ENCODE results near the gene VIL1. TPM values are rescaled to one million over a fixed set of nuclear protein-coding genes. Genes with fewer than 3 reads are reported as not detected.

The VIL1 gene
- not detected for total RNA-seq

DNA sequence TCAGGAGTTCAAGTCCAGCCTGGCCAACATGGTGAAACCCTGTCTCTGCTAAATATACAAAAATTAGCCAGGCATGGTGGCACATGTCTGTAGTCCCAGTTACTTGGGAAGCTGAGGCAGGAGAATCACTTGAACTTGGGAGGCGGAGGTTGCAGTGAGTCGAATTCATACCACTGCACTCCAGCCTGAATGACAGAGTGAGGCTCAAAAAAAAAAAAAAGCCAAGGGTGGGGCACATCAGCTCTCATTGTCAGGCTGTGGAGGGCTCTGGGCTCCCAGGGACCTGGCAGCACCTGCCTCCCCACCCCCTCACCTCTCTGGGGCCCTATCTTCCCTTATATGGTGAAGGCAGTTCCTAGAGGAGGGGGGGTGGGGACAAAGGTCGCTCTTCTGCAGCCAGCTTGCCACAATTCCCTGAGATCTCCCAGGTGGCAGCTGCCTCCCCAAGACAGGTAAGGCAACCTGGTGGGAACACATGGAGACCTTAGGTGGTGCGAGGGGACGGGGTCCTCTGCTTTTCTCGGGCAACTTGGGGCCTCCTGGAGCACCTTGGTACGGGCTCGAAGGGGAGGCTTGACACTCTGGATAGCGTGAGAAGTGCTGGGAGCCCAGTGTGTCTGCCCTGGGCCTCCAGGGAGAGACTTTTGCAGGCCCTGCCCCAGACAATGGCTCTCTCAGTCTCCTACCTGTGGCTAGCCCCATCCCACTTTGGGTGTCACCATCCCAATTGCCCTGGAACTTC, at the start of gene VIL1:
VIL1 (plus strand) TSS at position 407 of the 742 bp plus-strand sequence. CDS start 4,656 bp downstream, outside the sequence.
- CTCF ChIA-PET: no interaction called here
- POLR2A ChIA-PET: no interaction called here

DNA sequence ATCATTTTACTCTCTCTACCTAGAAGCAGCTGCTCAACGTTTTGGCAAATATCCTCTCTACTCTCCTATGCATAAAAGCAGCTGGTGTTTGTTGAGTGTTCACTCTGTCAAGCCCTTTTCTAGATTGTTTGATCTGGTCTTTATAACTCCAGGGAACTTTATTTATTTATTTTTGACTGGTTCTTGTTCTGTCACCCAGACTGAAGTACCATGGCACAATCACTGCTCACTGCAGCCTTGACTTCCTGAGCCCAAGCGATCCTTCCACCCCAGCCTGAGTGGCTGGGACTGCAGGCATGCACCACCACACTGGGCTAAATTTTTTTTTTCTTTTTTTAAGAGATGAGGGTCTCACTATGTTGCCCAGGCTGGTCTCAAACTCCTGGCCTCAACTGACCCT, 49.6 kb upstream of the VIL1 start:
- POLR2A ChIA-PET: no interaction called here
- CTCF ChIA-PET: interaction anchor here (1.6 kb wide), 1 partner anchor 67 kb away, joined by 5 read pairs; no protein-coding TSS in a partner anchor

DNA sequence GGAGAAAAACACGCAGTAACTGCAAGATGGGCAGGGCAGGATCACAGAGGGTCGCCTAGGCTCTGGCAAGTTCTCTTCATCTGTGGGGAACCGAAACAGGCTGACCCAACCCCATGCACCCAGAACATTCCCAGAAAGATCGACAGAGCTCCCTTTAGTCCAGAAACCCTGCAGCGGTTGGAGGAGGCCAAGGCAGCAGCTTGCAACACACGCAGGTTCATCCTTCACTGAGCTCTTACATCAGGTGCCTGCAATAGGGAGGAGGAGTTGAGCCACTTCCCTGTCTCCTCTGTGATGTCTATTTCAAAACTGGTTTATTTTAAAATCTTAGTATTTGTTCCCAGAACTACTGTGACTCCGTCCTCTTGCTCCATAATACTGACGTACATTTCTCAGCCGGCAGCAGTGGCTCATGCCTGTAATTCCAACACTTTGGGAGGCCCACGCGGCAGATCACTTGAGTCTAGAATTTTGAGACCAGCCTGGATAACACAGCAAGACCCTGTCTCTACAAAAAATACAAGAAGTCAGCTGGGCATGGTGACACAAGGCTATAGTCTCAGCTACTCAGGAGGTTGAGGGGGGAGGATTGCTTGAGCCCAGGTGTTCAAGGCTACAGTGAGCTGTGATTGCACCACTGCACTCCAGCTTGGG, 48.4 kb upstream of the VIL1 start:
- POLR2A ChIA-PET: no interaction called here
- CTCF ChIA-PET: no interaction called here

DNA sequence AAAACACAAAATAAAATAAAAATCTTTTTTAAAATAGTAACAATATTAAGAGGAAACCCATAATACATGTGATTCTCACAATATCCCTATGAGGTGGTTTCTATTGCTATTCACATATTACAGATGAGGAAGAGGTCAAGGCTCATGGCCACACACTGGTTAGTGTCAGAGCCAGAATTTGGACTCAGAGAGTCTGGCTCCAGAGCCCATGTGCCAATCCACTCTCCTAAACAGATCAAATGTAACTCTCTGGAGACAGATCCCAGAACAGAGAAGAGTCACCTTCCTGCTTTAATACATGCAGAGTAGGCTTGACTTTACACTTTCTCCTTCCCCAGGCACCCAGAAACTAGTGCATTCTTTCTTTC, 47.0 kb upstream of the VIL1 start:
- CTCF ChIA-PET: no interaction called here
- POLR2A ChIA-PET: no interaction called here

GRCh38 chr2:218374795-218375194, 44.1 kb upstream of the VIL1 start:
- ChIA-PET CTCF (interaction anchor here (0.6 kb wide), 1 partner anchor 81 kb away, joined by 4 read pairs; no protein-coding TSS in a partner anchor), POLR2A (no interaction called here)

DNA sequence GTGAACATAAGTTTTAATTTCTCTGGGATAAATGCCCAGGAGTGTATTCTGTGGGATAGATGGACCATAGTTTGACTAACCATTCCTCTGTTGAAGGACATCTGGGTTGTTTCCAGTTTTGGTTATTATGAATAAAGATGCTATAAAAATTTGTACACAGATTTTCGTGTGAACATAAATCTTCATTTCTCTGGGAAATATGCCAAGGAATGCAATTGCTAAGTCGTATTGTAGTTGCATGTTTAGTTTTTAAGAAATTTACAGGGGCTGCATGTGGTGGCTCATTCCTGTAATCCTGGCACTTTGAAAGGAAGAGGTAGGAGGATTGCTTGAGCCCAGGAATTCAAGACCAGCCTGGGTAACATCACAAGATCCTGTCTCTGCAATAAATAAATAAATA, 43.7 kb upstream of the VIL1 start:
- ChIA-PET CTCF (no interaction called here), POLR2A (no interaction called here)

- ChIA-PET CTCF (no interaction called here), POLR2A (no interaction called here)
These were observed 40.9 kb upstream of the VIL1 start for GRCh38 chr2:218378053-218378452.

GRCh38 chr2:218381916-218382366, 37.0 kb upstream of the VIL1 start, which contains the start of gene SLC11A1:
SLC11A1 (plus strand) TSS chr2:218382273; CDS start chr2:218382369, 96 bp downstream.
- CTCF ChIA-PET: no interaction called here
- POLR2A ChIA-PET: no interaction called here

DNA sequence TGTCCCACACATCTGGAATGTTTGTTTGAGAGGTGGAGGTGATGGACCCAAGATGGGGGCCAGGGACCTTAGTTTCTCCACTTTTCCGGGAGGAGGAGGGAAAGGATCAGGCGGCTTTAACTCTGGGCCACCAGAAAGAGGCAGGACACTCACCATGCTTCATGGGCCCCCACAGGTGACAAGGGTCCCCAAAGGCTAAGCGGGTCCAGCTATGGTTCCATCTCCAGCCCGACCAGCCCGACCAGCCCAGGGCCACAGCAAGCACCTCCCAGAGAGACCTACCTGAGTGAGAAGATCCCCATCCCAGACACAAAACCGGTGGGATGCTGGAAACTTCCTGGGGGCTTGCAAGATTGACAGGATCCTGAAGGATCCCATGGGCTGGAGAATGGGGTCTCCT, 36.1 kb upstream of the VIL1 start:
- CTCF ChIA-PET: no interaction called here
- POLR2A ChIA-PET: no interaction called here

DNA sequence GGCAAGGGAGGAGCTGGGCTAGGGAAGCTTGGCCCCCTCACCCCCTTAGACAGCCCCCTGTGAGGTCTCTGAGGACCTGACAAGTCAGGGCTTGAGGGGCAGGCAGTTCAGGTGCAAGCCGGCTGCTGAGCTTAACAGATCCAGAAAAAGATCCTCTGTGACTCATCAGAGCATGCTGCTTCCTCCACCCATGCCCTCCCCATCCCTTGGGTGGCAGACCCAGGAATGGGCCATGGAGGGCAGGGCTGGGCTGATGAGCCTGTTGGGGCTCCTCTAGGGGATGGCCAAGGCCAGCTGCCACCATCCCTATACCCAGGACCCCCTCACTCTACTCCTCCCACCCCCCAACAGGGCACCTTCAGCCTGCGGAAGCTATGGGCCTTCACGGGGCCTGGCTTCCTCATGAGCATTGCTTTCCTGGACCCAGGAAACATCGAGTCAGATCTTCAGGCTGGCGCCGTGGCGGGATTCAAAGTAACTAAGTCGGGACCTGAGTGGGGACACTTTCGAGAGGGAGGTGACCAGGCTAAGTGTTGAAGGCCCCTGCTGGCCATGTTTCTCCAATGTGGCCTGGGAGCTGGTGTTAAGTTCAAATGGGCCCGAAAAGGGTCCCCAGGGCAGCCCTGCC, 34.9 kb upstream of the VIL1 start:
- POLR2A ChIA-PET: no interaction called here
- CTCF ChIA-PET: interaction anchor here (1.1 to 1.3 kb wide), 2 partner anchors 26 to 139 kb away, joined by 3 to 4 read pairs; no protein-coding TSS in a partner anchor

DNA sequence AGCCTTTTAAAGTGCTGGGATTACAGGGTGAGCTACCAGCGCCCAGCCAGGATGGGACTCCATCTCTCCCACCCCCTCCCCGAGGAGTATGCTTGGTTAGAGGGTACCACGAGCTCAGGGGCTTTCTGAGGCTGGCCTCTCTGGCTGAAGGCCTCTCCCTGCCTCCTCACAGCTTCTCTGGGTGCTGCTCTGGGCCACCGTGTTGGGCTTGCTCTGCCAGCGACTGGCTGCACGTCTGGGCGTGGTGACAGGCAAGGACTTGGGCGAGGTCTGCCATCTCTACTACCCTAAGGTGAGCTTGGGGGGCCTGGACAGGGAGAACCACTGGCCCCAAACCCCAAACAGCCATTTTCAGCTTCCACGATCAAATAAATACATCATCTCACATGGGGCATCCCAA, 33.9 kb upstream of the VIL1 start:
- CTCF ChIA-PET: no interaction called here
- POLR2A ChIA-PET: no interaction called here

DNA sequence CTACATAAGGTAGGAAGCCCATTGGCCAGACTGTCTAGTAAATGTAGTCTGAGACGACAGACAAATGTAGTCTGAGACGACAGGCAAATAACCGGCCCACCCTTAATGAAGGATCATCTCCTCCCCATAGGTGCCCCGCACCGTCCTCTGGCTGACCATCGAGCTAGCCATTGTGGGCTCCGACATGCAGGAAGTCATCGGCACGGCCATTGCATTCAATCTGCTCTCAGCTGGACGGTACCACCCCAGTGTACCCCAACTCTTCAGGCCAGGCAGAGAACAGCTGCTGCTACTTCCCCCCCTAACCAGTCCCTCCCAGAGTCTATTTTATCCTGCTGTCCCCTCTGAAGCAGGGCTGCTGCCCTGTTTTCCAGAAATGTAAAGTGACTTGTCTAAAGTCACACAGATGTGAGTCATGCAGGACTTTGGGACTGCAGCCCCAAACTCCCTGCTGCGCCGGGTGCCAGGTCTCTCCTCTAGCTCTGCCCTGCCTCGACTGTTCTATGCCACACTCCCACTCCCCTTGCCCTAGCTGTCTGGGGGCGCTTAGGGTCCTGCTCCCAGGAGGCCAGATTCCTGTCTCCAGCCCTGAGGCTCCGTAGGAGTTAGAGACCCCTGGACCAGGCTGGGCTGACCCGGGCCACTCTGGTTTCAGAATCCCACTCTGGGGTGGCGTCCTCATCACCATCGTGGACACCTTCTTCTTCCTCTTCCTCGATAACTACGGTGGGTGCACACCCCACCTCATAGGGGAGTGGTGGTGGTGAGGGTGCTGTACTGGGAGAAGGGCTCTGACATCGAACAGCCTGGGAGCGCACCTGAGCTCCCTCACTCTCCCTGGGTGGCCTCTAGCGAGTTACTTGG, 32.2 kb upstream of the VIL1 start:
- POLR2A ChIA-PET: no interaction called here

DNA sequence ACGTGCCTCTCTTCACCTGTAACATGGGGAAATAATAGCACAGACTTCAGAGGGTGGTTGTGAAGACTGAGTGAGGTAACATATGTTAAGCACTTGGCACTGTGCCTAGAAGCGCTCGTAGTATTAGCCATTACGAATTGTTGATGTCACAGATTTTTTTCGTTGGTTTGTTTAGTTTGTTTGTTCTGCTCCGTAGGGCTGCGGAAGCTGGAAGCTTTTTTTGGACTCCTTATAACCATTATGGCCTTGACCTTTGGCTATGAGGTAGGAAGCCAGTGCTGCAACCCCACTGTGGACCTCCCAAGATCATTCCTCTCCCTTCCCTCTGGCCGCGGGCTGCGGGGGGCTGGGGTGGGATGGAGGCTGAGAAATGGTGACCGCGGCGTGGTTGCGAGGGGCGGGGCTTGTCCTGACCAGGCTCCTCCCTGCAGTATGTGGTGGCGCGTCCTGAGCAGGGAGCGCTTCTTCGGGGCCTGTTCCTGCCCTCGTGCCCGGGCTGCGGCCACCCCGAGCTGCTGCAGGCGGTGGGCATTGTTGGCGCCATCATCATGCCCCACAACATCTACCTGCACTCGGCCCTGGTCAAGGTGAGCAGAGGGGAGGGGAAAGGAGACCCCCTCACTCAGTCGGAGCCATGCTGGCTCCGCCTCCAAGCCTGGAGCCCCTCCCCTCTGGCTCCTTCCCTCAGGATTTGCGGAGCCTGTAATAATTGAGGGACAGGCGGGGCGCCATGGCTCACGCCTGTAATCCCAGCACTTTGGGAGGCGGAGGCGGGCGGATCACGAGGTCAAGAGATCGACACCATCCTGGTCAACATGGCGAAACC, 31.3 kb upstream of the VIL1 start:
- POLR2A ChIA-PET: no interaction called here
- CTCF ChIA-PET: interaction anchor here (0.5 to 0.6 kb wide), 2 partner anchors 28 to 170 kb away, joined by 3 to 6 read pairs; no protein-coding TSS in a partner anchor

More for the DNA sequence above, 32.2 kb upstream of the VIL1 start:
- CTCF ChIA-PET: interaction anchor here (0.5 to 0.8 kb wide), 3 partner anchors 10 to 171 kb away, joined by 3 to 6 read pairs (median 3); no protein-coding TSS in a partner anchor

DNA sequence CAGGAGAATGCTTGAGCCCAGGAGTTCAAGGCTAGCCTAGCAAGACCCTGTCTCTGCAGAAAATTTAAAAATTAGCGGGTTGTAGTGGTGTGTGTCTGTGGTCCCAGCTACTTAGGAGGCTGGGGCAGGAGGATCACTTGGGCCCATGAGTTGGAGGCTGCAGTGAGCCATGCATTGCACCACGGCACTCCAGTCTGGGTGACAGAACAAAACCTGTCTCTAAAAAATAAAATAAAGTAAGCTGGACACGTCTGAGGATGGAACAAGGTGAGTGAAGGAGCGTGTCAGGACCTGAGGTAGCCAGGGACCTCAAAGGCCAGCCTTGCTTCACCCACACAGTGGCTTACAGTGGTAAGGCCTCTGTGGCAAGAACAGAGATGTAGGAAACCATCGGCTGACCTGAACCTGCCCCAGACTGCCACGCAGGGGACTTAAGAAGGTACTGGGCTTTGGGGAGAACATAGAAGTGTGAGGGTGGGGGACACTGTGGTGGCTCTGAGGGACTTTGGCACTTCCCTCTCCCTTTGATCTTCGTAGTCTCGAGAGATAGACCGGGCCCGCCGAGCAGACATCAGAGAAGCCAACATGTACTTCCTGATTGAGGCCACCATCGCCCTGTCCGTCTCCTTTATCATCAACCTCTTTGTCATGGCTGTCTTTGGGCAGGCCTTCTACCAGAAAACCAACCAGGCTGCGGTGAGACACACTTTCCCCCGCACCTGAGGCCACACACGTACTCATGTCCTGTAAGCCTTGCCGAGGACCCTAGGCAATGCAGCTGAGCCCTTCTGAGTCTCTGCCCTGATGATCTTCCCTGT, 29.4 kb upstream of the VIL1 start:
- CTCF ChIA-PET: no interaction called here
- POLR2A ChIA-PET: no interaction called here

GRCh38 chr2:218391202-218391601, 27.7 kb upstream of the VIL1 start:
- ChIA-PET CTCF (interaction anchor here (1.3 kb wide), 1 partner anchor 89 kb away, joined by 4 read pairs; no protein-coding TSS in a partner anchor), POLR2A (no interaction called here)

DNA sequence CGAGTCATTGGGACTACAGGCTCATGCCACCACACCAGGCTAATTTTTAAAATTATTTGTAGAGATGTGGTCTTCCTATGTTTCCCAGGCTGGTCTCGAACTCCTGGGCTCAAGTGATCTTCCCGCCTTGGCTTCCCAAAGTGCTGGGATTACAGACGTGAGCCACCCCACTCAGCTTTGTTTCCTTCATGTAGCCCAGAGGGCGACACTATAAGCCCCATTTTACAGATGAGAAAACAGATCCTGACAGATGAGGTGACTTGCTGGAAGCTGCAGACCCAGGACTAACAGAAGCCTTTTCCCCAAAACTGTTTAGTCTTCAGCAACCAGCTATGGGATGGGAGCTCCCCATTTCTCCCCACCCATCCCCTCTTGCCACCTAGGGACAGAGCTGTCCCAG, 26.5 kb upstream of the VIL1 start:
- ChIA-PET POLR2A (no interaction called here), CTCF (interaction anchor here (1.3 kb wide), 1 partner anchor 90 kb away, joined by 4 read pairs; no protein-coding TSS in a partner anchor)

- ChIA-PET POLR2A (no interaction called here), CTCF (interaction anchor here (1.0 kb wide), 1 partner anchor 123 kb away, joined by 4 read pairs; the partner anchor contains the start of genes AAMP and PNKD)
These were observed 25.9 kb upstream of the VIL1 start for GRCh38 chr2:218392891-218393462.

Data from activated CD8-positive, alpha-beta memory T cell treated with anti-CD3 and anti-CD28 coated beads for 36 hours (primary cell).